GM18873 (cell line): Measurements from ENCODE around the gene MAPK8.

Experiments
- ATAC-seq: cut with Tn5 transposase; IDR thresholded peaks from one replicate; pipeline ENCODE4 v1.9.1; 2021; ENCODE audit warnings: mild to moderate bottlenecking, moderate library complexity, moderate number of reproducible peaks; ENCODE audit not compliant: unreplicated experiment, low FRiP score

MAPK8 gene

DNA sequence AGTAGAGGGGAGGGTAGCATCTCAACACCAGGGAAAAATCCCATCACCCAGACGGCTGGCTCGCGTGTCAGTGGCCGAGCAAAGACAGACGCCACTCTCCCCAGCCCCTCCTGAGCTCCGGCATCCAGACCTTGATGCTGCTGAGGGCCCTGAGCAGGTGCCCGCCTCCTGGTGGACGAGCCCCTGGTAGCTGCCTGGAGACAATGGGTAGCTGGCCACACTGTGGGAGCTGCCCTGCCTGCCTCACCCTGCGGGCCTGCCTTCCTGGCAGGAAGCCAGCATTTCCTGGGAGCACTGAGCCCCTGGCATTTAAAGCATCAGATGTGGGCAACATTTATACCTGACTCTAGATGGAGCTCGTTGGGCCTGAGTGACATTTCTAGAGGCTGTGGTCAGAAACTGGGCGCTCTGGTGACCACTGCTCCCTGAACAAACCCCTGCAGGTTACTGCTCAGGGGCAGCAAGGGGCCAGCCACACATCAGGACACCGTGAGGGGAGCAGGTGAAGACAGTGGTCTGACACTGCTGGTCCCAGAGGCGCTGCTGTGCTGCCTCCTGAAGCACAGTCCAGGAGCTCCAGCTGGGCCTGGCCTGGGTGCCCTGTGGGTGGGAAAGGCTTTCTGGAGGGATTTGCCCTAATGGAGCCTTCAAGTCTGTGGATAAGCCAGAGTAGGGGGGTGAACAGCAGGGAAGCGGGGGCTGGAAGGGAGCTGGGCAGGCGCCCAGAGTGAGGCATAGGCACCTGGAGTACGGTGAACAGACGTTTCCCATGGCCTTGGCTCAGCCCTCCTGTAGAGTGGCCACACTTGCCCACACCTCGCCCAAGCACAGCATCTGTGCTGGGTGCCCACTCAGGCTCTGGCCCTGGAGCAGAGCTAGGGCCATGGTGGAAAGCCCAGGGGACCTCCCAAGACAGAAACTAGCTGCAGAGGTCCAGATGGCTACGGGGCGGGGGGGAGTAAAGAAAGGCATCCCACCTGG, 138.7 kb downstream of the MAPK8 start:
- no peak for ATAC-seq

- ATAC-seq = no peak
Measured at GRCh38 chr10:48445932-48446331, 139.5 kb downstream of the MAPK8 start.

DNA sequence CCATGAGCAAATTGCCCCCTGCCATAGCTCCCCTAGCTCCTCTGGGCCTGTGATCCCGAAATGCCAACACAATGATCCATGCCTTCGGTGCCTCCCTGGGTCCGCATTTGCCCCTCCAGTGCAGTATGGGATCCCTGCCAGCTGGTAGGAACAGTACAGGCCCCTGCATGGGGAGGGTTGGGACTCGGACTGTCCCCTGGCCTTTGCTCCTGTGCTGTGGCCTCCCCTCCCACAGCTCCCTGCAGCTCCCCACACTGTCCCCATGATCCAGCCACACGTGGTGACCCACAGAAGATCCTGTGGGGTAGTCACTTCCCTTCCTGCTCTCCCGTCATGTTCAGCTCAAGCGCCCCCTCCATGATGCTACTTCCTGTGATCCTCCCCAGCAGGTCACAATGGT, 140.3 kb downstream of the MAPK8 start:
- ATAC-seq = no peak

DNA sequence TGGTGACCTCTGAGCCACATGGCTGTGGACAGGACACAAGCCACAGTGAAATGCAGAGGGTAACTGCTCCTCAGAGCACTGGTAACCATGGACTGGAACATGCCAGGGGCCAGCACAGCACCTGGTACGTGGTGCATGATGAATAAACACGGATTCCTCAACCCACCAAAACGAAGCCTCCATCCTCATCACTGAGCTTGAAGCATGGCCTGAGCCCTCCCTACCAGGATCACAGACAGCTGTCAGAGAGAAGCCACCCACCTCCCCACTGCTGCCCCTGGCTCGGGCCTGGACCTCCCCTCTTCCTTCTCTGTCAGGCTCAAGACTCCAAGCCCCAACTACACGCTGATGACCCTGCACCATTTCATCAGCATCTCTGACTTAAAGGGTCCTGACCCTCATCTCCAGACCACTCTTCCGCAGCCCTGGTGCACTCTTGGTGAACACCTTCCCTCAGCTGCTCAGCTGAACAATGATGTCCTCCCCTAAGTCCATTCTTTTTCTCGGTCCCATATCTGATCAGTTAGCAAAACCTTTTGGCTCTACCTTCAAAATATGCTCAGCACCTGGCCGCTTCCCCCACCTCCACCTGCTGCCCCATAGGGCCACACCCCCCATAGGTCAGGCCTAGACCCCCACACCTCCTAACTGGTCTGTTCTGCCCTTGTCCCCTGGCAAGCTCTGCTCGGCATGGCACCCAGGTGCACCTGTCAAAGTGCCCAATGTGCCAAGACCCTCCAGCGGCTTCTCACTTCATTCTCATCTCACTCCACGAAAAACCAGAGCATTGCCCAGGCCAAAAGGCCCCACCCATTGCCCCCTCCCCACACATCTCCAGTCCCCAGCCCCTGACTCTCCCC, 141.1 kb downstream of the MAPK8 start:
- ATAC-seq = no peak

GRCh38 chr10:48448796-48449195, 142.3 kb downstream of the MAPK8 start:
- ATAC-seq = no peak

- no peak for ATAC-seq
Measured at GRCh38 chr10:48449501-48450232, 143.2 kb downstream of the MAPK8 start.

GRCh38 chr10:48450233-48450740, 143.8 kb downstream of the MAPK8 start:
- ATAC-seq = no peak

- ATAC-seq = no peak
Measured at GRCh38 chr10:48450741-48451466, 144.4 kb downstream of the MAPK8 start.

- ATAC-seq = no peak
Measured at GRCh38 chr10:48451969-48452878, 145.7 kb downstream of the MAPK8 start.

DNA sequence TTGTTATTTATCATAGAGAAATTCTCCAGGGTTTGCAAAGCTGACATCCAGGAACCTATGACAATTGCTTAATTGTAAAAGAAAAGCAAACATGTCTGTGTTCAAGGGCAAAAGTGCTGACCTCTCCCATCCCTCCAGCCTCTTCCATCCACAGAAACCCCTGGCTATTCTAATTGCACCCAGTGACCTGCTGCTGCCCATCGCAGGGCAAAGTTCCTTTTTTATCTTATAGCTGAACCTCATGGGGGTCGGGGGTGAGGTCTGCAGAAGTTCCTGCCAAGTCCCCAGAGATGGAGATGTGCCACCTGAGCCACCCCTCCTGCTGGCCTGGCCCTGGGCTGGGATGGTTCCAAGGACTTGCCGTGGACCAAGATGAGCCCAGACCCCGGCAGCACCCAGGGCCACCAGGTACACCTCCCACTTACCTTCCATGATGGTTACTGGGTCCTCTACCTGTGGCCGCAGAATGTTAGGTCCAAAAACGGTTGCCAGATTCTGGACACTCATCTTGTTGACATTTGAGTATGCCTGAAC, 146.5 kb downstream of the MAPK8 start:
- ATAC-seq = no peak

DNA sequence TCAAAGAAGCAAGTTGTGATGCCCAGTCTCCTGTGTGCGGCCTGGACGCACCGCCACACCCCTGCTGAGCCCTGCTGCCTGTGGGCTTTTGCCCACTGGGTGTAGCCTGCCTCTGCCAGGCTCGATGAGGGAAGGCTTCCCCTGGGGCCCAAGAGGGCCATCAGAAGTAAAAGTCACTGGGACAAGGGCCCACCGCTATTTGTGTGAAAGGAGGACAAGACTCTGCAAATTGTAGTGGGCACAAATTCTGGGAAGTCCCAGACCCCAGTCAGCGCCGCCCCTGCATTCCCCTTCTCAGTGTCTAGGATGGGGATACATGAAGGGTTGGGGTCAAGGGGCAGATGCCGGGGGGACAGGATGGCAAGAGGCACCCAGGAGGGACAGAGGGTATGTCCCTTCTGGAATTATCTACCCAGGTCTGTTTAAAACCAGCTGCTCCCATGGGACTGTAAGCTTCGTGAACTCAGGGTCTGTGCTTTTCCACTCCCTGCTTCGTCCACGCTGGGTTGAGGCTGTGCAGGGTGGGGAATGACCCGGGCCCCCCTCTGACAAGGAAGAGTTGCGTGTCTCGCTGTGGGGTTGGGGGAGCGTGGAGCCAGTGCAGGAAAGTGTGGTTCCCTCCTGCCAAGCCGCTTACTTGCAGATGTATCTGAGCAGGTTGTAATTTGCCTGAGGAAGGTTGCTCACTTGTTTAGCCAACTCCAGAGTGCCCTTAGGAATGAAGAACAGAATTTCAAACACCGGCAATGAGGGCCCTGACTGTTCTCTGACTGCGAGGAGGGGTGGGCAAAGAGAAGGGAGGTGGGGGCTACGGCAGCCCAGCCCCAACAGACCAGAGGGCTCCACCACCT, 147.2 kb downstream of the MAPK8 start:
- ATAC-seq = no peak

DNA sequence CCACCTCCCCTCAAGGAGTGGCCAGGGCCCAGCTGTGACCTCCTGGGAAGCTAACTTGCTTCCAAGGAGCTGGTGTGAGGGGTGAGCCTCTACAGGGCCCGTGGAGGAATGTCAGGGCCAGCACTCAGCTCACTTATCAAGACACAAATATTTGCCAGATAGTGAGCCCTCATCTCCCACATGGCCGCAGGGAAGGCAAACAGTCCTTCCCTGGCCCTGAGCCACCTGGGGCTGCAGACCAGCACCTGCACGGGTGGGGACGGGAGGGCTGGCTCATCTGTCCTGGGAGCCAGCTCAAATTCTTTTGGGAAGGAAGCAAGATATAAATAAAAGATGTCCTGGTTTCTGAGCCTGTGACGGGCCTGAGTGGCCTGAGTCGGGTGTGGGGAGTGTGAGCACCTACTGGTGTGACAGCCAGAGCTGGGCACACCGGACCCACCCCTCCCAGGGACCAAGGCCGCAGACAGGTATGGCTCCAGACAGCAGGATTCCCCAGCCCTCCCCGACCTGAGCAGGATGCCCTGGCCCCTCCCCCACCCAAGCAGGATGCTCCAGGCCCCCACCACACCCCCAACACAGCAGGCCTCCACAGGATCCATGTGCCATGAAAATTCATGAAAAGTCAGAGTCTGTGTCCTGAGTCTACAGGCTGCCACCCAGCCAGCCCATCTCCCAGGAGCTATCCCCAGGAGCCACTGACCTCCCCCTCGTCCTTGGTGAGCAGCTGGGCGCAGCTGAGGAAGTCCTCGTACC, 148.0 kb downstream of the MAPK8 start:
- ATAC-seq = no peak

DNA sequence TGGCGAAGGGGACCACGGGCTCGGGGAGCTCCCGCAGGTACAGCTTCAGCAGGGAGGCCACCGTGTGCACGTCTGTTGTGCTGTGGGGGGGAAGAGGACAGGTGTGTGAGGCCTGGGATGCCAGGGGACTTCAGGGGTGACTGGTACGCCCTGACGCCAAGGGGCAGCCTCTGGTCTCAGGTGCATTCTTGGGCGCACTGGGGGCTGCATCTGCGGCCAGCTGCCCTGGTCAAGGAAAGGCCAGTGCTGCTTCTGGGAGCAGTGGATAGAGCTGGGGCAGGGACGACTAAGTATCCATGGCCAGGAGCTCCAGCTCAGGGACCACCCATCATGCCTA, 148.5 kb downstream of the MAPK8 start:
- no peak for ATAC-seq

GRCh38 chr10:48455392-48456151, 149.1 kb downstream of the MAPK8 start:
- no peak for ATAC-seq

- no peak for ATAC-seq
Measured at GRCh38 chr10:48456361-48456804, 149.9 kb downstream of the MAPK8 start.
